H1 (cell line): ENCODE data around the gene CCDC80. TPM values are rescaled to one million over a fixed set of nuclear protein-coding genes. Genes with fewer than 3 reads are reported as not detected.

ENCODE experiments used
- CTCF ChIA-PET: fragments of 300-600 bp; sonication (Branson Sonifier 250); formaldehyde crosslinking; loops from one replicate; lab custom pipeline; 2021; ENCODE audit not compliant: partially characterized antibody; lab: Charles Lee
- POLR2A ChIA-PET: fragments of 300-600 bp; sonication (Branson Sonifier 250); formaldehyde crosslinking; loops from one replicate; lab custom pipeline; 2021; ENCODE audit warnings: inconsistent platforms; ENCODE audit not compliant: partially characterized antibody; lab: Charles Lee
- DNase-seq, 2 experiments: peaks; one replicate each; pipeline versions ENCODE4 v3.0.0 to v3.0.0-alpha.2; 2010 to 2022; ENCODE audit warnings: low spot score in 2 of 2, low read depth in 1 of 2, mixed read lengths in 1 of 2
- FAIRE-seq: peaks from 2 replicates; lab custom pipeline; 2011; peaks lifted over from hg19 to GRCh38; lab: Jason Lieb, UNC
- H2AFZ ChIP-seq: 2 replicates; pipeline ENCODE4 v1.8.1; 2012; ENCODE audit warnings: low read length, inconsistent platforms
- H2AK5ac ChIP-seq: 2 replicates; pipeline ENCODE4 v1.6.1; 2013; ENCODE audit warnings: low read depth, low read length
- H2BK120ac ChIP-seq: replicated peaks from 2 replicates; pipeline ENCODE3; 2013; ENCODE audit warnings: low read depth, low read length, inconsistent platforms
- H2BK12ac ChIP-seq: 2 replicates; pipeline ENCODE4 v1.6.1; 2013; ENCODE audit warnings: low read depth, low read length
- H2BK15ac ChIP-seq: 2 replicates; pipeline ENCODE4 v1.6.1; 2013; ENCODE audit warnings: low read length
- H2BK20ac ChIP-seq: 2 replicates; pipeline ENCODE4 v1.6.1; 2013; ENCODE audit warnings: low read length
- H2BK5ac ChIP-seq: 2 replicates; pipeline ENCODE4 v1.6.1; 2013; ENCODE audit warnings: low read depth, low read length
- H3K14ac ChIP-seq: 2 replicates; pipeline ENCODE4 v1.6.1; 2013; ENCODE audit warnings: inconsistent platforms; ENCODE audit not compliant: insufficient read length
- H3K18ac ChIP-seq: 2 replicates; pipeline ENCODE4 v1.6.1; 2013; ENCODE audit warnings: low read length; ENCODE audit errors: extremely low read depth
- H3K23ac ChIP-seq: 2 replicates; pipeline ENCODE4 v1.6.1; 2013; ENCODE audit warnings: inconsistent platforms; ENCODE audit not compliant: insufficient read length
- H3K23me2 ChIP-seq: 2 replicates; pipeline ENCODE4 v1.6.1; 2013; ENCODE audit warnings: low read depth, low read length
- H3K27ac ChIP-seq: 2 replicates; pipeline ENCODE4 v1.6.1; 2011; ENCODE audit warnings: low read depth, low read length, inconsistent platforms
- H3K27me3 ChIP-seq, 4 experiments: replicated peaks in 1 of 4; 1 replicate in 1 of 4; 2 replicates in 3 of 4; pipeline versions ENCODE4 v1.6.1 to v1.8.1; 2011 to 2013; ENCODE audit warnings: low read length in 3 of 4, mild to moderate bottlenecking in 3 of 4, inconsistent platforms in 2 of 4, mixed read lengths in 2 of 4, moderate library complexity in 1 of 4; ENCODE audit not compliant: control insufficient read depth in 3 of 4, insufficient read depth in 3 of 4; ENCODE audit errors: extremely low read depth in 1 of 4
- H3K36me3 ChIP-seq, 4 experiments: 2 replicates each; pipeline versions ENCODE4 v1.6.1 to v1.8.1; 2011 to 2013; ENCODE audit warnings: mild to moderate bottlenecking in 4 of 4, low read length in 3 of 4, moderate library complexity in 2 of 4, control low read depth in 1 of 4, inconsistent platforms in 1 of 4; ENCODE audit not compliant: insufficient read depth in 4 of 4, control insufficient read depth in 2 of 4
- H3K4ac ChIP-seq: replicated peaks from 2 replicates; pipeline ENCODE3; 2013; ENCODE audit warnings: low read length, low read depth, mixed read lengths, inconsistent platforms; ENCODE audit not compliant: insufficient read length
- H3K4me1 ChIP-seq, 4 experiments: replicated peaks in 1 of 4; 1 replicate in 1 of 4; 2 replicates in 3 of 4; pipeline versions ENCODE4 v1.6.1 to v1.8.1; 2011 to 2013; ENCODE audit warnings: low read length in 3 of 4, inconsistent platforms in 2 of 4, mixed read lengths in 1 of 4; ENCODE audit not compliant: insufficient read depth in 4 of 4, control insufficient read depth in 3 of 4
- H3K4me2 ChIP-seq, 2 experiments: 2 replicates each; pipeline versions ENCODE4 v1.6.1 to v1.8.1; 2011 to 2013; ENCODE audit warnings: low read depth in 2 of 2, low read length in 2 of 2, control low read depth in 1 of 2, inconsistent platforms in 1 of 2, mild to moderate bottlenecking in 1 of 2; ENCODE audit not compliant: insufficient read depth in 1 of 2
- H3K4me3 ChIP-seq, 4 experiments: fragments of 200-600, 300-600 bp in 1 of 4; sonication (generic), shearing (Covaris generic), sonication (Bioruptor Twin) in 1 of 4; 2 replicates each; pipeline versions ENCODE4 v1.5.1 to v1.8.1; 2011 to 2016; ENCODE audit warnings: low read length in 4 of 4, low read depth in 3 of 4, control low read depth in 2 of 4, inconsistent platforms in 2 of 4, mild to moderate bottlenecking in 2 of 4, mixed read lengths in 1 of 4, moderate library complexity in 1 of 4; ENCODE audit not compliant: insufficient read depth in 2 of 4; ENCODE audit errors: extremely low read depth in 1 of 4
- H3K56ac ChIP-seq: replicated peaks from 2 replicates; pipeline ENCODE3; 2013; ENCODE audit warnings: low read depth, mild to moderate bottlenecking, mixed read lengths, low read length, inconsistent platforms; ENCODE audit not compliant: insufficient read length
- H3K79me1 ChIP-seq: 2 replicates; pipeline ENCODE4 v1.6.1; 2013; ENCODE audit warnings: low read depth, low read length, control low read depth
- H3K79me2 ChIP-seq, 2 experiments: 2 replicates each; pipeline versions ENCODE4 v1.6.1 to v1.8.1; 2012 to 2013; ENCODE audit warnings: low read length in 2 of 2, mild to moderate bottlenecking in 2 of 2, inconsistent platforms in 1 of 2; ENCODE audit not compliant: insufficient read depth in 2 of 2, control insufficient read depth in 1 of 2
- H3K9ac ChIP-seq, 4 experiments: replicated peaks in 1 of 4; 1 replicate in 1 of 4; 2 replicates in 3 of 4; pipeline versions ENCODE4 v1.6.1 to v1.8.1; 2011 to 2013; ENCODE audit warnings: low read depth in 3 of 4, low read length in 3 of 4, control low read depth in 2 of 4, mild to moderate bottlenecking in 2 of 4, moderate library complexity in 2 of 4, inconsistent platforms in 1 of 4; ENCODE audit errors: extremely low read depth in 1 of 4
- H3K9me3 ChIP-seq, 2 experiments: 2 replicates each; pipeline versions ENCODE4 v1.6.1 to v1.8.1; 2012 to 2013; ENCODE audit warnings: mild to moderate bottlenecking in 2 of 2, moderate library complexity in 2 of 2, control low read depth in 1 of 2, inconsistent platforms in 1 of 2, low read depth in 1 of 2, low read length in 1 of 2, mixed read lengths in 1 of 2; ENCODE audit not compliant: insufficient read depth in 2 of 2
- H4K20me1 ChIP-seq, 2 experiments: replicated peaks in 1 of 2; 2 replicates each; pipeline versions ENCODE3 to v1.8.1; 2011 to 2013; ENCODE audit warnings: inconsistent platforms in 2 of 2, low read length in 2 of 2, mild to moderate bottlenecking in 1 of 2; ENCODE audit not compliant: insufficient read depth in 2 of 2, control insufficient read depth in 1 of 2
- H4K5ac ChIP-seq: 2 replicates; pipeline ENCODE4 v1.6.1; 2013; ENCODE audit warnings: low read length, low read depth, mixed read lengths, inconsistent platforms; ENCODE audit not compliant: insufficient read length
- H4K8ac ChIP-seq: 2 replicates; pipeline ENCODE4 v1.8.0; 2013; ENCODE audit warnings: mild to moderate bottlenecking, moderate library complexity, low read length, inconsistent platforms; ENCODE audit not compliant: insufficient read depth; ENCODE audit errors: extremely low read depth
- H4K91ac ChIP-seq: replicated peaks from 2 replicates; pipeline ENCODE3; 2013; ENCODE audit warnings: low read length, mixed read lengths, inconsistent platforms; ENCODE audit not compliant: insufficient read length
- ASH2L ChIP-seq: fragments of 200-600, 300-600 bp; sonication (generic); IDR thresholded peaks from one replicate; pipeline ENCODE4 v1.7.1; 2017; ENCODE audit warnings: low read length
- CREB1 ChIP-seq: IDR thresholded peaks from 2 replicates; pipeline ENCODE4 v1.6.1; 2012; ENCODE audit warnings: inconsistent platforms
- GTF2F1 ChIP-seq: IDR thresholded peaks from 2 replicates; pipeline ENCODE4 v1.6.1; 2012; ENCODE audit warnings: low read depth, low read length, improper control_type of control experiment, borderline replicate concordance
- PHF8 ChIP-seq: fragments of 200-600 bp; sonication (generic); conservative IDR thresholded peaks from 2 replicates; pipeline ENCODE4 v1.7.1; 2012; ENCODE audit warnings: low read depth, mild to moderate bottlenecking, inconsistent platforms, low read length, moderate library complexity
- SIN3A ChIP-seq, 2 experiments: IDR thresholded peaks in 1 of 2; conservative IDR thresholded peaks in 1 of 2; 2 replicates each; pipeline ENCODE4 v1.6.1; 2011 to 2012; ENCODE audit warnings: low read length in 2 of 2, improper control_type of control experiment in 1 of 2, low read depth in 1 of 2, mild to moderate bottlenecking in 1 of 2
- polyA plus RNA-seq, 7 experiments: library from polyadenylated mRNA; depleted of rRNA in 3 of 7; stranded (reverse) in 5 of 7; unstranded in 2 of 7; fragments of >200 nt in 5 of 7; fragments of 200-250 nt in 2 of 7; gene quantifications; 1 replicate in 5 of 7; 2 replicates in 1 of 7; 4 replicates in 1 of 7; pipeline versions ENCODE4 v1.2.1 to v1.2.3, GENCODE V29; 2011 to 2013; ENCODE audit warnings: missing spikeins in 2 of 7, mixed read lengths in 2 of 7
- total RNA-seq: library from RNA; stranded (reverse); fragmentation: NEBNext Ultra II Directional; extraction: Animal tissue kit (Norgen Biotek cat#: 25700); gene quantifications from 2 replicates; pipeline ENCODE4 v1.2.1, GENCODE V29; 2021

CCDC80 gene
- total and polyA plus RNA-seq, 2 of the 8 experiments (the other 6 are each of a cell fraction or from before 2014, with no cell fraction given) = 1.1 to 12.9 TPM

GRCh38 chr3:112598731-112599130 is 42.2 kb downstream of the CCDC80 start:
- Histone ChIP-seq H3K36me3 (0 out of 8 replicates have a peak, but pooled peaks cover 0 to 2% (median 0%) of the 10 kb centered on the region in 4 experiments), H2BK15ac (no peak overlapping the region), H3K23ac (no peak overlapping the region), H3K14ac (no peak overlapping the region), H3K18ac (no peak overlapping the region), H3K4me3 (no peak overlapping the region), H3K56ac (no peak overlapping the region), H4K91ac (no peak overlapping the region), H2BK120ac (no peak overlapping the region), H4K20me1 (no peaks in the 10 kb centered on the region), H3K27ac (no peak overlapping the region), H3K4ac (no peak overlapping the region), H4K8ac (no peak overlapping the region), H2BK20ac (no peak overlapping the region), H2BK12ac (no peak overlapping the region), H3K79me2 (no peaks in the 10 kb centered on the region), H3K27me3 (peaks cover 0 to 1% (median 0%) of the 10 kb centered on the region in 4 experiments; a peak in 1 of 7 replicates), H2AFZ (no peak overlapping the region), H2BK5ac (no peak overlapping the region), H4K5ac (no peak overlapping the region), H3K4me1 (no peaks in the 10 kb centered on the region), H3K23me2 (no peaks in the 10 kb centered on the region), H3K9ac (no peak overlapping the region), H3K9me3 (no peaks in the 10 kb centered on the region), H2AK5ac (no peak overlapping the region), H3K79me1 (no peaks in the 10 kb centered on the region), H3K4me2 (no peak overlapping the region)
- CTCF ChIA-PET = no interaction called here
- DNase-seq = no peak
- TF ChIP-seq ASH2L (no peak), GTF2F1 (no peak), SIN3A (conservative IDR thresholded peaks at IDR 0.05 in 1 of 2, IDR thresholded peaks at IDR 0.05 in 1 of 2; ENCODE audit: low read depth in 1 of 2, low read length in 2 of 2) (no peak), PHF8 (no peak), CREB1 (no peak)
- POLR2A ChIA-PET = interaction anchor here (1.1 to 1.2 kb wide), 2 partner anchors 8 to 14 kb away, joined by 3 read pairs; no protein-coding TSS in a partner anchor
- no peak for FAIRE-seq
